Subcutaneous abdominal adipose tissue (tissue), 5 donors: ENCODE results near the gene PXDN.

Experiments used
- H3K27ac ChIP-seq: one replicate; pipeline ENCODE4 v1.7.0; 2013; ENCODE audit warnings: low read depth, mild to moderate bottlenecking, inconsistent platforms, low read length, moderate library complexity
- H3K27me3 ChIP-seq, 5 donors: one replicate each; pipeline ENCODE4 v1.7.0; 2013; ENCODE audit warnings: low read length in 5 of 5, inconsistent platforms in 1 of 5; ENCODE audit not compliant: control insufficient read depth in 5 of 5, insufficient read depth in 4 of 5
- H3K36me3 ChIP-seq, 5 donors: one replicate each; pipeline ENCODE4 v1.7.0; 2013; ENCODE audit warnings: low read length in 5 of 5; ENCODE audit not compliant: control insufficient read depth in 5 of 5, insufficient read depth in 5 of 5
- H3K4me1 ChIP-seq, 5 donors: one replicate each; pipeline ENCODE4 v1.7.0; 2013; ENCODE audit warnings: low read length in 5 of 5, mild to moderate bottlenecking in 3 of 5, moderate library complexity in 1 of 5; ENCODE audit not compliant: control insufficient read depth in 5 of 5, insufficient read depth in 5 of 5
- H3K4me3 ChIP-seq, 5 donors: one replicate each; pipeline ENCODE4 v1.7.0; 2013; ENCODE audit warnings: low read length in 5 of 5, low read depth in 1 of 5
- H3K9ac ChIP-seq, 5 donors: one replicate each; pipeline ENCODE4 v1.7.0; 2013; ENCODE audit warnings: low read length in 5 of 5, mild to moderate bottlenecking in 4 of 5, moderate library complexity in 3 of 5
- H3K9me3 ChIP-seq, 5 donors: one replicate each; pipeline ENCODE4 v1.7.0; 2013; ENCODE audit warnings: low read length in 5 of 5; ENCODE audit not compliant: control insufficient read depth in 5 of 5
- donor health status: healthy.
- donor health status: healthy.
- donor health status: healthy.
- donor health status: healthy.
- donor health status: healthy.

Gene PXDN

GRCh38 chr2:1678609-1679008 lies 65.7 kb downstream of the PXDN start:
- H3K9ac ChIP-seq: no peak overlapping the region
- no peak overlapping the region for H3K4me3 ChIP-seq
- no peaks in the 10 kb centered on the region for H3K27me3 ChIP-seq
- H3K4me1 ChIP-seq: peaks cover 0 to 14% (median 12%) of the 10 kb centered on the region in 5 donors
- peaks cover 0 to 89% (median 86%) of the 10 kb centered on the region in 5 donors for H3K36me3 ChIP-seq
- no peak overlapping the region for H3K27ac ChIP-seq
- no peaks in the 10 kb centered on the region for H3K9me3 ChIP-seq

DNA sequence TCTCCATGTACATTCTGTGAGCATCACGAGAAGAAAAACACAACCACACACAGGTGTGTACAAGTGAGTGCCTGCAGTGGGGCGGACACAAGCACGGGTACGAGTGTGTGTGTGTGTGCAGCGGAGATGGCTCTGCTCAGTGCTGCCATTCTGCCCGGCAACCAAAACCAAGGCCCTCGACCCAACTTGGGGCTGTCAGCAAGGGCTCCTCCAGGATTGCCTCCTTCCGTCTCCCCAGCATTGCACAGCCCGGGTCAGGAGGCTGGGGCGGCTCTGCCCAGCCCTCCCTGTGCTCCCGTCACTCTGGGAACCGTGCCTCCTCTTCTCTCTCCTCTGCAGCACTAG lies 66.5 kb downstream of the PXDN start:
- Histone ChIP-seq H3K9me3 (no peaks in the 10 kb centered on the region), H3K27me3 (no peaks in the 10 kb centered on the region), H3K27ac (peak overlapping the region; percentile 3), H3K9ac (peak overlapping the region in 1 of 5 donors; percentile 24), H3K4me3 (no peak overlapping the region), H3K4me1 (peaks cover 0 to 13% (median 9%) of the 10 kb centered on the region in 5 donors), H3K36me3 (peaks cover 0 to 97% (median 94%) of the 10 kb centered on the region in 5 donors)

GRCh38 chr2:1676913-1677820 lies 67.1 kb downstream of the PXDN start:
- H3K36me3 ChIP-seq: peaks cover 4 to 100% (median 99%) of the 10 kb centered on the region in 5 donors
- H3K9me3 ChIP-seq: no peaks in the 10 kb centered on the region
- no peak overlapping the region for H3K4me3 ChIP-seq
- H3K9ac ChIP-seq: peak overlapping the region in 1 of 5 donors; percentile 24
- H3K4me1 ChIP-seq: peaks cover 0 to 13% (median 2%) of the 10 kb centered on the region in 5 donors
- H3K27me3 ChIP-seq: no peaks in the 10 kb centered on the region
- peak overlapping the region; percentile 17 for H3K27ac ChIP-seq

- Histone ChIP-seq H3K4me3 (no peak overlapping the region), H3K27ac (peak overlapping the region; percentile 17), H3K9ac (no peak overlapping the region), H3K4me1 (peaks cover 0 to 14% (median 0%) of the 10 kb centered on the region in 5 donors), H3K27me3 (no peaks in the 10 kb centered on the region), H3K36me3 (peaks cover 9 to 100% (median 99%) of the 10 kb centered on the region in 5 donors), H3K9me3 (no peaks in the 10 kb centered on the region)
Observed at GRCh38 chr2:1676091-1676912, 68.0 kb downstream of the PXDN start.

- H3K36me3 ChIP-seq: peaks cover 13 to 99% (median 96%) of the 10 kb centered on the region in 5 donors
- no peaks in the 10 kb centered on the region for H3K27me3 ChIP-seq
- no peak overlapping the region for H3K4me3 ChIP-seq
- no peaks in the 10 kb centered on the region for H3K9me3 ChIP-seq
- H3K9ac ChIP-seq: no peak overlapping the region
- H3K4me1 ChIP-seq: peaks cover 0 to 8% (median 0%) of the 10 kb centered on the region in 5 donors
- H3K27ac ChIP-seq: peak overlapping the region; percentile 17
Observed at GRCh38 chr2:1675633-1676032, 68.7 kb downstream of the PXDN start.

DNA sequence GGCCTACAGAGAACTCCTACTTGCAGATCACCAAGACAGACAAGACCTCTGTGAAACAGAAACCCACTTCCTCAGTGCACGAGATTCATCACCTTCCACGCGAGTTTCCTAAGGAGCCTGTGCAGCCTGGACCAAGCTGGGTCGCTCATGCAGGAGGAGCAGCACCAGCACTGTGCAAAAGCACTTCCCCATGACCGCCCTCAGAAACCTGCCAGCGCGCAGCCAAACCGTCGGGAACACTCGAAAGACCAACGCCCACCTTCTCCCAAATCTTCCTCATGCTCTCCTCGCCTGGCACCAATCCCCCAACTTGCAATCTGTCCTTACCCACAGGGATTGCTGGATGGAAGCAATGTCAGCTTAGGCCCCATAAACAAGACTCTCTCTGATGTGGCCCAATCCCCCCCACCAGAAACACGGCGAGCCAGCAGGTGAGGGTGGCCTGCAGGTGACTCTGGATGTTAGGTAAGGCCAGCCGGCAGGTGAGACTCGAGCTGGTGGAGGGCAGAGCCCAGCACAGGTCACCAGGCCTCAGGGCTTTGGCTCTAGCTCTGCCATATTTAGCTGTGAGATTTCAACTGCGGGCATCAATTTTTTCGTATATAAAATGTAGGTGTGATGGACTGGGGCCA lies 69.4 kb downstream of the PXDN start:
- no peak overlapping the region for H3K9ac ChIP-seq
- H3K36me3 ChIP-seq: peaks cover 13 to 95% (median 90%) of the 10 kb centered on the region in 5 donors
- peaks cover 0 to 7% (median 0%) of the 10 kb centered on the region in 5 donors for H3K4me1 ChIP-seq
- no peaks in the 10 kb centered on the region for H3K9me3 ChIP-seq
- no peak overlapping the region for H3K4me3 ChIP-seq
- peak overlapping the region; percentile 17 for H3K27ac ChIP-seq
- H3K27me3 ChIP-seq: no peaks in the 10 kb centered on the region

- no peaks in the 10 kb centered on the region for H3K27me3 ChIP-seq
- peaks cover 0 to 7% (median 0%) of the 10 kb centered on the region in 5 donors for H3K4me1 ChIP-seq
- no peak overlapping the region for H3K27ac ChIP-seq
- no peak overlapping the region for H3K4me3 ChIP-seq
- no peaks in the 10 kb centered on the region for H3K9me3 ChIP-seq
- H3K9ac ChIP-seq: no peak overlapping the region
- peaks cover 15 to 92% (median 84%) of the 10 kb centered on the region in 5 donors for H3K36me3 ChIP-seq
Observed at GRCh38 chr2:1674276-1674675, 70.0 kb downstream of the PXDN start.

DNA sequence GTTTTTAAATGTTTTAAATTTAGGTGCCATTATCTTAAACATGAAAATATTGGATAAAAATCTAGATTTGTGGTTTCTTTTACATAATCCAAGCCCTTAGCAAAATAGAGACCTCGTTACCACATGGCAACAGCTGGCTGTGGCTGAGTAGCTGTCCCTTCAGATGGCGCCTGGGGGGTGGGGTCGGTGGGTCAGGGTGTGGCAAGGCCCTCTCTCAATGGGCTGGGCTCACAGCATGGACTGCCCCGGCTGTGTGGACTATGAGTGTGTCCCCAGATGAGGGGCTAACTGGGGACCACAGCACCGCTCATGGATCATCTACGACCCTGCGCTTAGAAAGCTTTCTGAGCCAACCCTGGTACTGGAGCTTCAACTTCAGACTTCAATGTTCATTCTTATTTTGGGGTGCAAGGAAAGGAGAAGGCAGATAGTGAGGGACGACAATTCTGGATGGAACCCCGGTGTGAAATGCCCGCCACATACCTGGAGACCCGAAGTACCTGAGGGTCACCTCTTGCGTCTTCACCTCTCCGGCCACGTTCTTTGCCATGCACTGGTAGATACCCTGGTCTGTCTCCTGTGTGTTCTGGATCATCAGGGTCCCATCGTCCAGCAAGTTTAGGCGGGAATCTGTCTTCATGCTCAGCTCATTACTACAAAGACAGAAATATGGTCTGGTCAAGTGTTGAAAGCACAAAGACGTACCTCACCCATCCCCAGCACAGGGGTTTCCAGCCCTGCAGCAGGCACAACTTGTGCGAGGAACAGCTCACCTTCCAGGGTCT lies 71.0 kb downstream of the PXDN start:
- Histone ChIP-seq H3K4me1 (peaks cover 0 to 7% (median 0%) of the 10 kb centered on the region in 5 donors), H3K27ac (no peak overlapping the region), H3K9ac (no peak overlapping the region), H3K36me3 (peaks cover 15 to 86% (median 80%) of the 10 kb centered on the region in 5 donors), H3K4me3 (no peak overlapping the region), H3K9me3 (no peaks in the 10 kb centered on the region), H3K27me3 (no peaks in the 10 kb centered on the region)

GRCh38 chr2:1672738-1673137 lies 71.6 kb downstream of the PXDN start:
- H3K9ac ChIP-seq: no peak overlapping the region
- H3K4me1 ChIP-seq: peaks cover 0 to 7% (median 0%) of the 10 kb centered on the region in 5 donors
- no peaks in the 10 kb centered on the region for H3K9me3 ChIP-seq
- H3K4me3 ChIP-seq: no peak overlapping the region
- no peaks in the 10 kb centered on the region for H3K27me3 ChIP-seq
- H3K36me3 ChIP-seq: peaks cover 15 to 80% (median 74%) of the 10 kb centered on the region in 5 donors
- H3K27ac ChIP-seq: no peak overlapping the region
